GM20000 (cell line): ENCODE results near the gene GUCA2A.

Source experiments
- DNase-seq: peaks from one replicate; pipeline ENCODE4 v3.0.0; 2012; ENCODE audit warnings: low spot score
- TF ChIP-seq, protein P1 (sequence below): IDR thresholded peaks from 2 replicates; pipeline ENCODE4 v1.5.1; 2012; ENCODE audit warnings: mild to moderate bottlenecking, control low read depth; ENCODE audit errors: extremely low read depth, missing control alignments

The GUCA2A gene

GRCh38 chr1:42114229-42114628 is 50.3 kb downstream of the GUCA2A start:
- no peak for DNase-seq
- TF ChIP-seq, protein P1, sequence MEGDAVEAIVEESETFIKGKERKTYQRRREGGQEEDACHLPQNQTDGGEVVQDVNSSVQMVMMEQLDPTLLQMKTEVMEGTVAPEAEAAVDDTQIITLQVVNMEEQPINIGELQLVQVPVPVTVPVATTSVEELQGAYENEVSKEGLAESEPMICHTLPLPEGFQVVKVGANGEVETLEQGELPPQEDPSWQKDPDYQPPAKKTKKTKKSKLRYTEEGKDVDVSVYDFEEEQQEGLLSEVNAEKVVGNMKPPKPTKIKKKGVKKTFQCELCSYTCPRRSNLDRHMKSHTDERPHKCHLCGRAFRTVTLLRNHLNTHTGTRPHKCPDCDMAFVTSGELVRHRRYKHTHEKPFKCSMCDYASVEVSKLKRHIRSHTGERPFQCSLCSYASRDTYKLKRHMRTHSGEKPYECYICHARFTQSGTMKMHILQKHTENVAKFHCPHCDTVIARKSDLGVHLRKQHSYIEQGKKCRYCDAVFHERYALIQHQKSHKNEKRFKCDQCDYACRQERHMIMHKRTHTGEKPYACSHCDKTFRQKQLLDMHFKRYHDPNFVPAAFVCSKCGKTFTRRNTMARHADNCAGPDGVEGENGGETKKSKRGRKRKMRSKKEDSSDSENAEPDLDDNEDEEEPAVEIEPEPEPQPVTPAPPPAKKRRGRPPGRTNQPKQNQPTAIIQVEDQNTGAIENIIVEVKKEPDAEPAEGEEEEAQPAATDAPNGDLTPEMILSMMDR, result no peak
